WTC11 (cell line): ENCODE measurements around the gene HOATZ. TPM values are rescaled to one million over a fixed set of nuclear protein-coding genes. Genes with fewer than 3 reads are reported as not detected.

Experiments
- ATAC-seq: fragments of 200-7000 bp; cut with Tn5 transposase; 2 replicates; pipeline ENCODE4 v1.10.0; 2021; ENCODE audit warnings: mild to moderate bottlenecking, moderate library complexity
- CTCF ChIA-PET: fragments of 300-600 bp; sonication (Branson Sonifier 250); formaldehyde crosslinking; loops from one replicate; lab custom pipeline; 2021; ENCODE audit warnings: antibody characterized with exemption; lab: Charles Lee
- POLR2A ChIA-PET: fragments of 350-600 bp; sonication (Branson Sonifier 250); formaldehyde crosslinking; loops from one replicate; lab custom pipeline; 2021; ENCODE audit warnings: antibody characterized with exemption; lab: Charles Lee
- DNase-seq: peaks from one replicate; pipeline ENCODE4 v3.0.0; 2021; ENCODE audit warnings: low spot score
- H3K27ac Mint-ChIP-seq: 2 replicates; pipeline ENCODE4 v1.8.0; 2021; ENCODE audit warnings: mixed read lengths
- H3K27me3 Mint-ChIP-seq: 2 replicates; pipeline ENCODE4 v1.8.0; 2021; ENCODE audit warnings: low read depth, mild to moderate bottlenecking, moderate library complexity, mixed read lengths
- H3K36me3 Mint-ChIP-seq: 2 replicates; pipeline ENCODE4 v1.8.0; 2021; ENCODE audit warnings: mixed read lengths
- H3K4me1 Mint-ChIP-seq: 2 replicates; pipeline ENCODE4 v1.8.0; 2022; ENCODE audit warnings: mixed read lengths
- H3K4me3 Mint-ChIP-seq: 2 replicates; pipeline ENCODE4 v1.8.0; 2021; ENCODE audit warnings: mild to moderate bottlenecking, moderate library complexity, mixed read lengths
- H3K9me3 Mint-ChIP-seq: 2 replicates; pipeline ENCODE4 v1.8.0; 2021; ENCODE audit warnings: mixed read lengths
- E2F5 ChIP-seq: sonication (generic); formaldehyde crosslinking; IDR thresholded peaks from 2 replicates; pipeline ENCODE4 v1.8.1; 2022; ENCODE audit warnings: mild to moderate bottlenecking, moderate library complexity, missing genetic modification reagents
- ELF4 ChIP-seq: sonication (generic); formaldehyde crosslinking; IDR thresholded peaks from 2 replicates; pipeline ENCODE4 v1.8.1; 2022; ENCODE audit warnings: low read depth, mild to moderate bottlenecking, moderate library complexity, missing genetic modification reagents
- ESRRA ChIP-seq: sonication (generic); formaldehyde crosslinking; IDR thresholded peaks from 2 replicates; pipeline ENCODE4 v1.8.1; 2022; ENCODE audit warnings: mild to moderate bottlenecking, missing genetic modification reagents, borderline replicate concordance
- FOXK1 ChIP-seq: sonication (generic); formaldehyde crosslinking; IDR thresholded peaks from 2 replicates; pipeline ENCODE4 v1.8.0; 2022; ENCODE audit warnings: mild to moderate bottlenecking, moderate library complexity, missing genetic modification reagents
- GABPB1 ChIP-seq: sonication (generic); formaldehyde crosslinking; IDR thresholded peaks from 2 replicates; pipeline ENCODE4 v1.8.1; 2023; ENCODE audit warnings: mild to moderate bottlenecking, missing genetic modification reagents
- JAZF1 ChIP-seq: fragments of 250-450 bp; sonication (Bioruptor Pico); IDR thresholded peaks from 2 replicates; pipeline ENCODE4 v1.9.0; 2021; ENCODE audit warnings: moderate library complexity, mild to moderate bottlenecking, inconsistent platforms
- NFATC4 ChIP-seq: fragments of 250-450 bp; sonication (Bioruptor Pico); IDR thresholded peaks from 2 replicates; pipeline ENCODE4 v1.9.0; 2021; ENCODE audit warnings: mild to moderate bottlenecking
- NFYB ChIP-seq: sonication (generic); formaldehyde crosslinking; conservative IDR thresholded peaks from 2 replicates; pipeline ENCODE4 v1.8.0; 2022; ENCODE audit warnings: low read depth, missing genetic modification reagents
- OVOL2 ChIP-seq: fragments of 250-450 bp; sonication (Bioruptor Pico); IDR thresholded peaks from 2 replicates; pipeline ENCODE4 v1.9.0; 2021; ENCODE audit warnings: mild to moderate bottlenecking, borderline replicate concordance
- TP53 ChIP-seq: sonication (generic); formaldehyde crosslinking; IDR thresholded peaks from 2 replicates; pipeline ENCODE4 v1.8.1; 2023; ENCODE audit warnings: mild to moderate bottlenecking, missing genetic modification reagents
- ZNF232 ChIP-seq: sonication (generic); formaldehyde crosslinking; IDR thresholded peaks from 2 replicates; pipeline ENCODE4 v1.8.0; 2022; ENCODE audit warnings: mild to moderate bottlenecking, missing genetic modification reagents
- ZNF281 ChIP-seq: sonication (generic); formaldehyde crosslinking; IDR thresholded peaks from 2 replicates; pipeline ENCODE4 v1.8.0; 2023; ENCODE audit warnings: mild to moderate bottlenecking, missing genetic modification reagents
- ZNF416 ChIP-seq: fragments of 250-450 bp; sonication (Bioruptor Pico); IDR thresholded peaks from 2 replicates; pipeline ENCODE4 v1.9.0; 2021; ENCODE audit warnings: mild to moderate bottlenecking, inconsistent platforms
- total RNA-seq: library from RNA; stranded (reverse); gene quantifications from 3 replicates; pipeline ENCODE4 v1.2.3, GENCODE V29; 2021
- TF ChIP-seq, protein P1 (sequence below): sonication (generic); formaldehyde crosslinking; IDR thresholded peaks from 2 replicates; pipeline ENCODE4 v1.8.0; 2022; ENCODE audit warnings: mild to moderate bottlenecking, missing genetic modification reagents
- TF ChIP-seq, protein P2 (sequence below): sonication (generic); formaldehyde crosslinking; IDR thresholded peaks from 2 replicates; pipeline ENCODE4 v1.8.0; 2022; ENCODE audit warnings: mild to moderate bottlenecking, missing genetic modification reagents
- TF ChIP-seq, protein P3 (sequence below): fragments of 250-450 bp; sonication (Bioruptor Pico); conservative IDR thresholded peaks from 2 replicates; pipeline ENCODE4 v1.9.0; 2021; ENCODE audit warnings: mild to moderate bottlenecking
- TF ChIP-seq, protein P4 (sequence below): sonication (generic); formaldehyde crosslinking; IDR thresholded peaks from 2 replicates; pipeline ENCODE4 v1.8.1; 2023; ENCODE audit warnings: mild to moderate bottlenecking, missing genetic modification reagents

HOATZ gene
- total RNA-seq, 1 experiment from 2014 or later = not detected

DNA sequence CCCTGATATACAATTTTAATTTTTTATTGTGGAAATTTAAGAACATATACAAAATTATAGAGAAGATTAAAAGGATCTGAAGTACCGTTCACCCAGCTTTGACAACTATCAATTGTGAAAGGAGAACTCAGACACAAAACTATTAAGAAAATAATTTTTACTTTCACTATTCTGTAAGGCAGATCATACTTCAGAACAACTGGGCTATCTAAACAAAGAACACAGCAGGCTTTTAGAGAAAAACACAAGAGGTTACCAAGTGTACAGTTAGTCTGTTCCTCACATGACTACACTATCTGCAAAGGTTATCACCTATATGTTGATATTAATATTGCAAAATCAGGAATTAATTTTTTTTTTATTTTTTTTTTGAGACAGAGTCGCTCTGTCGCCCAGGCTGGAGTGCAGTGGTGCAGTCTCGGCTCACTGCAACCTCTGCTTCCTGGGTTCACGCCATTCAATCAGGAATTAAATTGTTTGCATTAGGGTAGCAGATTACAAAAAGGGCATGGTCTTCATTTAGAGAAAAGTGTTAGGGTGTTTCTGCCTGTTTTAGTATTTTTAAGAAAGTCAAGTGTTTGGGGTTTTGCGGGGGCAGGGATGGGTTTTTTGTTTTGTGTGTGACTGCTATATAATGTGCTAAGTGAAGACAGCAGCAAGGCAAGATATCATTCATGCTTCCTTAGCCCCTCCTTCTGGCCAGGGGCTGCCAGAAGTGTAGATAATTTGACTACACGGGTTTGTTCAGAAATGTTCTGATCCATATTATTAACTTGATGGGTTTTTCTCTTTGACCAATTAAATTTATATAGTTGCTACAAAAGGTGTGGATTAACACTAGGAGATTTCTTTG, 60.0 kb downstream of the HOATZ start:
- Mint-ChIP-seq H3K36me3 (no peaks in the 10 kb centered on the region), H3K27ac (no peak overlapping the region), H3K27me3 (no peaks in the 10 kb centered on the region), H3K9me3 (no peaks in the 10 kb centered on the region), H3K4me1 (no peaks in the 10 kb centered on the region), H3K4me3 (no peak overlapping the region)
- POLR2A ChIA-PET = no interaction called here
- CTCF ChIA-PET = no interaction called here
- TF ChIP-seq FOXK1 (CRISPR knock-in tag) (no peak), ESRRA (CRISPR knock-in tag) (no peak)
- DNase-seq (no peak), ATAC-seq (peak; percentile 66)

DNA sequence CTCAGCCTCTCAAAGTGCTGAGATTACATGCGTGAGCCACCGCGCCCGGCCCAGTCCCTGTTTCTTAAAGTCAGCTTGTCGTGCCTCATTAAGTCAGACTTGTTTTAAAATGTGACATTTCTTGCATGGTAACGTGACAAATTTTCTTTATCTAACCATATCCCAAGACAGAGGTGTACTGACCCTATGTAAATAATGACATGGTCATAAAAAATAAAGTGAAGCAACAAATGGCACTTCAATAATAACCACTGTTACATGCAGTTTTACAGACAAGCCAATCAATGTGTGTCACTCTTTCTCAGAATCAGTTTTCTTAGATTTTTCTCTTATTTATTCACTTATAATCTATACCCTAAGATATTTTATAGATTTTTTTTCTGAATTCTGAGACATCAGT, 61.2 kb downstream of the HOATZ start:
- no peak overlapping the region for H3K4me3 Mint-ChIP-seq
- H3K4me1 Mint-ChIP-seq = peaks cover 1% of the 10 kb centered on the region
- POLR2A ChIA-PET = no interaction called here
- H3K27ac Mint-ChIP-seq = no peak overlapping the region
- H3K9me3 Mint-ChIP-seq = no peaks in the 10 kb centered on the region
- DNase-seq (no peak), ATAC-seq (no peak)
- H3K27me3 Mint-ChIP-seq = no peaks in the 10 kb centered on the region
- CTCF ChIA-PET = no interaction called here
- TF ChIP-seq, protein P1, sequence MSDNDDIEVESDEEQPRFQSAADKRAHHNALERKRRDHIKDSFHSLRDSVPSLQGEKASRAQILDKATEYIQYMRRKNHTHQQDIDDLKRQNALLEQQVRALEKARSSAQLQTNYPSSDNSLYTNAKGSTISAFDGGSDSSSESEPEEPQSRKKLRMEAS (CRISPR knock-in tag) = no peak
- TF ChIP-seq OVOL2 (CRISPR knock-in tag) (no peak), TP53 (no peak), ZNF416 (CRISPR knock-in tag) (no peak), ELF4 (CRISPR knock-in tag) (no peak), ZNF281 (CRISPR knock-in tag) (no peak), NFATC4 (CRISPR knock-in tag) (no peak), NFYB (CRISPR knock-in tag) (no peak), ZNF232 (CRISPR knock-in tag) (no peak), GABPB1 (no peak), E2F5 (CRISPR knock-in tag) (no peak), JAZF1 (CRISPR knock-in tag) (no peak)
- TF ChIP-seq, protein P2, sequence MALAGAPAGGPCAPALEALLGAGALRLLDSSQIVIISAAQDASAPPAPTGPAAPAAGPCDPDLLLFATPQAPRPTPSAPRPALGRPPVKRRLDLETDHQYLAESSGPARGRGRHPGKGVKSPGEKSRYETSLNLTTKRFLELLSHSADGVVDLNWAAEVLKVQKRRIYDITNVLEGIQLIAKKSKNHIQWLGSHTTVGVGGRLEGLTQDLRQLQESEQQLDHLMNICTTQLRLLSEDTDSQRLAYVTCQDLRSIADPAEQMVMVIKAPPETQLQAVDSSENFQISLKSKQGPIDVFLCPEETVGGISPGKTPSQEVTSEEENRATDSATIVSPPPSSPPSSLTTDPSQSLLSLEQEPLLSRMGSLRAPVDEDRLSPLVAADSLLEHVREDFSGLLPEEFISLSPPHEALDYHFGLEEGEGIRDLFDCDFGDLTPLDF (CRISPR knock-in tag) = no peak
- TF ChIP-seq, protein P3, sequence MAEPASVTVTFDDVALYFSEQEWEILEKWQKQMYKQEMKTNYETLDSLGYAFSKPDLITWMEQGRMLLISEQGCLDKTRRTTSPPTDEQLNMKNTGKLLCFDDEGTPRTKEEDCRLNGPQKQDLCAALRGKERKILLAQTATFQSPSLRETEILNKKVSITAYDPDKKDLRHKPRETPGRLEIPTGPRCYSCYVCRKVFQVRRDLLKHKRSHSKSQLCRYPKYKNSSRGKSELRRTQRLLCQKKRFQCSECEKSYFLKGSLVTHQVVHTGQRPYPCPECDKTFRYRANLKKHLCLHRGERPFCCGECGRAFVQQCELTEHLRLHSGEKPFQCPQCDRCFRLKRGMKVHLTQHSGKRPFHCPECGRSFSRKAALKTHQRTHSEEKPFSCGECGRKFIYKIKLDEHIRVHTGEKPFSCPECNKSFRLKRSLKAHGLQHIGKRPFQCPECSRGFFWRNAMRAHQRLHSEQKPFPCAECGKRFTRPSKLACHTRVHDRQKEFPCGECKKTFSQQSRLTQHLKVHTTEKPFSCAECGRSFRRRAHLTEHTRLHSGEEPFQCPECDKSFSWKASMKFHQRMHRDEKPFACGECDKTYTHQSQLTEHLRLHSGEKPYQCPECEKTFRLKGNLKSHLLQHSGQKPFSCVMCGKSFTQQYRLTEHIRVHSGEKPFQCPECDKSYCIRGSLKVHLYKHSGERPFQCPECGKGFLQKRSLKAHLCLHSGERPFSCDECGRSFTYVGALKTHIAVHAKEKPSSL (CRISPR knock-in tag) = no peak
- TF ChIP-seq, protein P4, sequence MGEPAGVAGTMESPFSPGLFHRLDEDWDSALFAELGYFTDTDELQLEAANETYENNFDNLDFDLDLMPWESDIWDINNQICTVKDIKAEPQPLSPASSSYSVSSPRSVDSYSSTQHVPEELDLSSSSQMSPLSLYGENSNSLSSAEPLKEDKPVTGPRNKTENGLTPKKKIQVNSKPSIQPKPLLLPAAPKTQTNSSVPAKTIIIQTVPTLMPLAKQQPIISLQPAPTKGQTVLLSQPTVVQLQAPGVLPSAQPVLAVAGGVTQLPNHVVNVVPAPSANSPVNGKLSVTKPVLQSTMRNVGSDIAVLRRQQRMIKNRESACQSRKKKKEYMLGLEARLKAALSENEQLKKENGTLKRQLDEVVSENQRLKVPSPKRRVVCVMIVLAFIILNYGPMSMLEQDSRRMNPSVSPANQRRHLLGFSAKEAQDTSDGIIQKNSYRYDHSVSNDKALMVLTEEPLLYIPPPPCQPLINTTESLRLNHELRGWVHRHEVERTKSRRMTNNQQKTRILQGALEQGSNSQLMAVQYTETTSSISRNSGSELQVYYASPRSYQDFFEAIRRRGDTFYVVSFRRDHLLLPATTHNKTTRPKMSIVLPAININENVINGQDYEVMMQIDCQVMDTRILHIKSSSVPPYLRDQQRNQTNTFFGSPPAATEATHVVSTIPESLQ (CRISPR knock-in tag) = no peak
- H3K36me3 Mint-ChIP-seq = no peaks in the 10 kb centered on the region
